B cell (primary cell): ENCODE results near the gene BRAF. TPM values are rescaled to one million over a fixed set of nuclear protein-coding genes. Genes with fewer than 3 reads are reported as not detected.
A peak's percentile ranks its signal among the peaks of the same experiment; 100 is the strongest.

ENCODE experiments used
- ATAC-seq: fragments of 200-7000 bp; cut with Tn5 transposase; one replicate; pipeline ENCODE4 v1.10.0; 2021; ENCODE audit warnings: low read depth, mild to moderate bottlenecking, moderate number of reproducible peaks, moderate library complexity
- CTCF ChIA-PET: fragments of 350-600 bp; sonication (Branson Sonifier 250); formaldehyde crosslinking; loops from one replicate; lab custom pipeline; 2021; ENCODE audit warnings: antibody characterized with exemption, inconsistent platforms; lab: Charles Lee
- POLR2A ChIA-PET: fragments of 350-600 bp; sonication (Branson Sonifier 250); formaldehyde crosslinking; loops from one replicate; lab custom pipeline; 2021; ENCODE audit warnings: antibody characterized with exemption; lab: Charles Lee
- DNase-seq: peaks from one replicate; pipeline ENCODE4 v3.0.0; 2013
- H2AFZ ChIP-seq: 2 replicates; pipeline ENCODE4 v1.6.1; 2012; ENCODE audit warnings: mild to moderate bottlenecking, low read depth, low read length; ENCODE audit not compliant: insufficient read depth, poor library complexity, severe bottlenecking
- H3K27ac ChIP-seq, 2 donors: 1 replicate in 1 of 2; 2 replicates in 1 of 2; pipeline ENCODE4 v1.5.1; 2012 to 2013; ENCODE audit warnings: low read length in 2 of 2, mild to moderate bottlenecking in 2 of 2, moderate library complexity in 1 of 2
- H3K27me3 ChIP-seq, 4 experiments: fragments of 200-600 bp in 1 of 4; sonication (generic) in 1 of 4; replicated peaks in 1 of 4; 1 replicate in 2 of 4; 2 replicates in 2 of 4; pipeline versions ENCODE4 v1.6.1 to v1.7.0; 2013 to 2016; ENCODE audit warnings: low read length in 3 of 4, mild to moderate bottlenecking in 2 of 4, mixed read lengths in 1 of 4, moderate library complexity in 1 of 4; ENCODE audit not compliant: insufficient read depth in 4 of 4, control insufficient read depth in 3 of 4; ENCODE audit errors: control extremely low read depth in 1 of 4
- H3K36me3 ChIP-seq, 2 experiments: replicated peaks in 1 of 2; 1 replicate in 1 of 2; 2 replicates in 1 of 2; pipeline versions ENCODE4 v1.6.1 to v1.7.1; 2013; ENCODE audit warnings: low read length in 1 of 2; ENCODE audit not compliant: insufficient read depth in 2 of 2, control insufficient read depth in 1 of 2; ENCODE audit errors: control extremely low read depth in 1 of 2, extremely low read depth in 1 of 2
- H3K4me1 ChIP-seq, 2 donors: fragments of 200-600 bp in 1 of 2; sonication (generic) in 1 of 2; 1 replicate in 1 of 2; 2 replicates in 1 of 2; pipeline versions ENCODE4 v1.5.1 to v1.6.1; 2013 to 2017; ENCODE audit warnings: low read length in 2 of 2; ENCODE audit not compliant: control insufficient read depth in 2 of 2, insufficient read depth in 2 of 2
- H3K4me2 ChIP-seq: replicated peaks from 2 replicates; pipeline ENCODE3; 2012; ENCODE audit warnings: mild to moderate bottlenecking, low read depth, low read length; ENCODE audit not compliant: poor library complexity, severe bottlenecking
- H3K4me3 ChIP-seq, 5 experiments: fragments of 200-600 bp in 1 of 5; sonication (generic) in 1 of 5; 1 replicate in 3 of 5; 2 replicates in 2 of 5; pipeline versions ENCODE4 v1.5.1 to v1.7.0; 2011 to 2016; ENCODE audit warnings: low read length in 4 of 5, mild to moderate bottlenecking in 4 of 5, low read depth in 2 of 5, control low read depth in 1 of 5, moderate library complexity in 1 of 5; ENCODE audit not compliant: insufficient read depth in 1 of 5; ENCODE audit errors: control extremely low read depth in 1 of 5, extremely low read depth in 1 of 5
- H3K79me2 ChIP-seq: fragments of 200-600 bp; sonication (generic); one replicate; pipeline ENCODE4 v1.6.0; 2016; ENCODE audit warnings: low read length; ENCODE audit not compliant: control insufficient read depth, insufficient read depth
- H3K9ac ChIP-seq: fragments of 200-600 bp; sonication (generic); 2 replicates; pipeline ENCODE4 v1.6.1; 2017; ENCODE audit warnings: mild to moderate bottlenecking, low read length, moderate library complexity
- H3K9me3 ChIP-seq, 3 donors: one replicate each; pipeline versions ENCODE4 v1.6.1 to v1.7.1; 2013; ENCODE audit warnings: low read length in 2 of 3; ENCODE audit not compliant: control insufficient read depth in 2 of 3, insufficient read depth in 1 of 3; ENCODE audit errors: control extremely low read depth in 1 of 3
- H4K20me1 ChIP-seq: 2 replicates; pipeline ENCODE4 v1.6.0; 2012; ENCODE audit warnings: mild to moderate bottlenecking, low read length; ENCODE audit not compliant: insufficient read depth, control insufficient read depth, poor library complexity, severe bottlenecking
- H3K27ac Mint-ChIP-seq: one replicate; pipeline ENCODE4 v1.8.0; 2021; ENCODE audit warnings: mixed read lengths
- H3K27me3 Mint-ChIP-seq: one replicate; pipeline ENCODE4 v1.8.0; 2021; ENCODE audit warnings: mixed read lengths
- H3K4me1 Mint-ChIP-seq: one replicate; pipeline ENCODE4 v1.8.0; 2021; ENCODE audit warnings: mixed read lengths
- H3K4me3 Mint-ChIP-seq: one replicate; pipeline ENCODE4 v1.8.0; 2021; ENCODE audit warnings: mixed read lengths
- H3K9me3 Mint-ChIP-seq: one replicate; pipeline ENCODE4 v1.8.0; 2022; ENCODE audit warnings: mixed read lengths; ENCODE audit not compliant: insufficient read depth
- CTCF ChIP-seq: fragments of 200-600 bp; IDR thresholded peaks from one replicate; pipeline ENCODE4 v1.8.0; 2022; ENCODE audit warnings: antibody characterized with exemption, mild to moderate bottlenecking
- EZH2 ChIP-seq: IDR thresholded peaks from 2 replicates; pipeline ENCODE4 v1.6.1; 2012; ENCODE audit warnings: borderline replicate concordance, low read depth, mild to moderate bottlenecking, moderate library complexity, low read length; ENCODE audit not compliant: insufficient read depth, poor library complexity, severe bottlenecking
- WGBS: methylation state at CpG from one replicate; pipeline ENCODE4 v1.1.5; 2013; ENCODE audit warnings: missing lambda C conversion rate; ENCODE audit not compliant: insufficient coverage; 5-methylcytosine and 5-hydroxymethylcytosine counted together
- intact Hi-C: fragments of 100-400 bp; cut with micrococcal nuclease; formaldehyde crosslinking; loops from one replicate; pipeline ENCODE4 v1.10.0; 2022
- polyA plus RNA-seq: library from polyadenylated mRNA; depleted of rRNA; stranded (reverse); fragments of >200 nt; gene quantifications from 2 replicates; pipeline ENCODE4 v1.2.3, GENCODE V29; 2012
- total RNA-seq, 2 donors: library from RNA; stranded (reverse); fragments of 120-200 nt in 1 of 2; gene quantifications; 1 replicate in 1 of 2; 2 replicates in 1 of 2; pipeline versions ENCODE4 v1.2.3 to v1.2.4, GENCODE V29; 2013 to 2022

BRAF gene
- total and polyA plus RNA-seq, 2 donors (not counting 1 experiment from before 2014, with no cell fraction given) = 13.5 to 90.9 TPM

- WGBS = 6% methylated on average over 10 of the region's 11 CpGs
These were observed 1.2 kb downstream of the BRAF start for GRCh38 chr7:140923358-140924006.

More at GRCh38 chr7:140923358-140924006, 1.2 kb downstream of the BRAF start:
- Histone ChIP-seq H3K4me2 (peak overlapping the region; percentile 91), H3K27ac (peak overlapping the region; percentile 93 to 98), H3K36me3 (no peaks in the 10 kb centered on the region), H3K4me1 (peaks cover 16 to 27% of the 10 kb centered on the region in 2 donors), H3K9me3 (no peaks in the 10 kb centered on the region), H4K20me1 (peaks cover 5% of the 10 kb centered on the region), H3K27me3 (no peaks in the 10 kb centered on the region), H2AFZ (peak overlapping the region; percentile 52), H3K9ac (peak overlapping the region; percentile 100), H3K4me3 (peak overlapping the region; percentile 73 to 92 (median 92)), H3K79me2 (peaks cover 76% of the 10 kb centered on the region)
- no peaks in the 10 kb centered on the region for H3K27me3 Mint-ChIP-seq
- intact Hi-C loops = loop anchor here (1.0 to 10.0 kb wide), 8 partner anchors 36 to 861 kb away; partner anchors contain the start of genes DENND11, MKRN1, PARP12 and SLC37A3
- no peaks in the 10 kb centered on the region for H3K9me3 Mint-ChIP-seq
- H3K27ac Mint-ChIP-seq = no peak overlapping the region
- H3K4me3 Mint-ChIP-seq = no peak overlapping the region
- TF ChIP-seq EZH2 = no peak
- TF ChIP-seq CTCF = no peak
- peak; percentile 2 for ATAC-seq
- ChIA-PET POLR2A (no interaction called here), CTCF (interaction anchor here (0.8 to 1.6 kb wide), 4 partner anchors 21 to 112 kb away, joined by 3 to 6 read pairs (median 4); partner anchors contain the start of gene MRPS33)
- DNase-seq = no peak
- peaks cover 22% of the 10 kb centered on the region for H3K4me1 Mint-ChIP-seq
